LNCAP (cell line): Measurements from ENCODE around the gene PRKG1.
A peak's percentile ranks its signal among the peaks of the same experiment; 100 is the strongest.

Experiments used
- TF ChIP-seq, protein P1 (sequence below): fragments of 450-650 bp; IDR thresholded peaks from 2 replicates; pipeline ENCODE4 v1.5.1; 2017; ENCODE audit warnings: mild to moderate bottlenecking

Gene PRKG1

DNA sequence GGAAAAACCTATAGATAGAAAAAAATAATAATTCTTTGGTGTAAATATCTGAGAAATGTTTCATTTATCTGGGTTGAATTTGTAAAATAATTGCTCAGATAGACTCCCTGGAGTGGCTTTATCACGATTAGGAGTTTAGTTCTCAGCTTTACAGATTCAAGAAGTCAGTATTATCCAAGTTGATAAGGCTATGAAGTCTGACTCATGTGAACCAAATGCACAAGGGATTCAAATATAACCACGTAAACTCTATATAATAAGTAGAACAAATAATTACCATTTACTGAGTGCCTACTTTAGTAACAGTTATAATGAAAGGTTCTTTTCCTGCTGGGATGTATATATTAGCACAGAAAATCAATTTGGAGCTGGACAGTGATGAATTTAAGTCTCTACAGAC, 290.4 kb downstream of the PRKG1 start:
- TF ChIP-seq, protein P1, sequence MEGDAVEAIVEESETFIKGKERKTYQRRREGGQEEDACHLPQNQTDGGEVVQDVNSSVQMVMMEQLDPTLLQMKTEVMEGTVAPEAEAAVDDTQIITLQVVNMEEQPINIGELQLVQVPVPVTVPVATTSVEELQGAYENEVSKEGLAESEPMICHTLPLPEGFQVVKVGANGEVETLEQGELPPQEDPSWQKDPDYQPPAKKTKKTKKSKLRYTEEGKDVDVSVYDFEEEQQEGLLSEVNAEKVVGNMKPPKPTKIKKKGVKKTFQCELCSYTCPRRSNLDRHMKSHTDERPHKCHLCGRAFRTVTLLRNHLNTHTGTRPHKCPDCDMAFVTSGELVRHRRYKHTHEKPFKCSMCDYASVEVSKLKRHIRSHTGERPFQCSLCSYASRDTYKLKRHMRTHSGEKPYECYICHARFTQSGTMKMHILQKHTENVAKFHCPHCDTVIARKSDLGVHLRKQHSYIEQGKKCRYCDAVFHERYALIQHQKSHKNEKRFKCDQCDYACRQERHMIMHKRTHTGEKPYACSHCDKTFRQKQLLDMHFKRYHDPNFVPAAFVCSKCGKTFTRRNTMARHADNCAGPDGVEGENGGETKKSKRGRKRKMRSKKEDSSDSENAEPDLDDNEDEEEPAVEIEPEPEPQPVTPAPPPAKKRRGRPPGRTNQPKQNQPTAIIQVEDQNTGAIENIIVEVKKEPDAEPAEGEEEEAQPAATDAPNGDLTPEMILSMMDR, result no peak

- TF ChIP-seq, protein P1, result no peak
These were observed 291.8 kb downstream of the PRKG1 start for GRCh38 chr10:51366044-51366443.

DNA sequence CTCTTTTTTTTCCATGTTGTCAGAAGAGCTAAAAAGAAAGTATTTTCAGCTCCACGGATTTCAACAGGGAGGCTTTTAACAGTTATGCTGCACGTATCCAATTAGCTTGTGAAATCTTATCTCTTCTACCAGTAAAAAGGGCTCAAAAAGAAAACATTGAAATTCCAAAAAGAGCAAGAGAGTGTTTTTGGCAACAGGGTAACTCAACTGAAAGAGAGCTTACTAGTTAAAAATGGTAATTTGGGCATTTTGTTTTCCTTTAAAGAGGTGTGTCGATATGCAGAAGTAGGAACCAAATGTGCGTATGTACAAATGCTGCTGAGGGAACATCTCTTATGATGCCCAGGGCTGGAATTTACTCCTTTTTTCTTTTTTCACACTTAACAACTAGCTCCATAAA, 292.8 kb downstream of the PRKG1 start:
- TF ChIP-seq, protein P1, result no peak

DNA sequence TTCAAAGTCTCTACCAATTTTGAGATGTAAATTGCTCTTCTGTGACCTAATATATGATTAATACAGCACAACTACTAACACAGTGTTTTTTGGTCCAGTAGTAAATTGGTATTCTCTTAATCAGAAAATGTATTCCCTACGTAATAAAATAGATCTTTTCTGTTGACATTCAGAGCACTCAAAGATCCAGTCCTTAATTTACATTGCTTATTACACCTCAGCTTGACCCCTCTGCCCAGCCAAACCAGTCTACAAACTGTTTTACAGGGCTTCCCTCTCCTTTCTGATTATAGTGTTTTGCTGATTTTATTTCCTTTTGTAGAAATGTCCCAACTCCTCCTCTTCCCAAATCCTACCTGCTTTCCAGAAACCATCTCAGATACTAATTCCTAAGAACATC, 293.4 kb downstream of the PRKG1 start:
- TF ChIP-seq, protein P1, result no peak

DNA sequence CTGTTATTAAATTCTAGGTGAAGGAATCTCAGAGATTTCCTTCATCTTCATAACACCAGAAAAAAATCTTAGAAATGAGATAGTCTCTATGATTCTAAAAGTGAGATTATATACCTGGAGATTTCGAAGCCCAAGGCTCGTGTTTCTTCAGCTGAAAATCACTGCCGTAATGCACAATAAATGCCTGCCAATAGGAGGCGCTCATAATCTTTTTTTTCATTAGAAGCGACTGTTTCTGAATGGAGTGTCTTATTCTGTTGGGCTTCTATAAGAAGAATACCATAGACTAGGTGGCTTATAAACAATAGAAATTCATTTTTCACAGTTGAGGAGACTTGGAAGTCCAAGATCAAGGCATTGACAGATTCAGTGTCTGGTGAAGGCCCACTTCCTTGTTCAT, 294.7 kb downstream of the PRKG1 start:
- TF ChIP-seq, protein P1, result peak; percentile 48

DNA sequence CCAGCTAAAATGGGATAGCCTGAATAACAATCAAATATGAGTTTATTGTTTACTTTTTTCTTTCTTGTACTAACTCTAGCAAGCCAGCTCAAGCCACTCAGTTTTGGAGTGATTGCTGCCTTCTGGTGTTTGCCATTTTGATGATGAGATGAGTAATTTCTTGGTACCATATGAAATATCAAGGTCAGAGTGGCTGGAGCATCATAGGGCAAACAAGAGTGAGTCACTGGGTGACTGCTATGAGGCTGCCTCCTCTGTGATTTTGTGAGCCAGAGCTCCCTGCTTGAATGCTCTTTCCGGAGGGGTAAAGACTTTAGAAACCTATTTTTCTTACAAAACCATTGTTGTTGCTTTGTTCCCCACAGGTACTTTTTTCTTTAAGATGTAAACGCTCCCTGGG, 295.6 kb downstream of the PRKG1 start:
- TF ChIP-seq, protein P1, result no peak

DNA sequence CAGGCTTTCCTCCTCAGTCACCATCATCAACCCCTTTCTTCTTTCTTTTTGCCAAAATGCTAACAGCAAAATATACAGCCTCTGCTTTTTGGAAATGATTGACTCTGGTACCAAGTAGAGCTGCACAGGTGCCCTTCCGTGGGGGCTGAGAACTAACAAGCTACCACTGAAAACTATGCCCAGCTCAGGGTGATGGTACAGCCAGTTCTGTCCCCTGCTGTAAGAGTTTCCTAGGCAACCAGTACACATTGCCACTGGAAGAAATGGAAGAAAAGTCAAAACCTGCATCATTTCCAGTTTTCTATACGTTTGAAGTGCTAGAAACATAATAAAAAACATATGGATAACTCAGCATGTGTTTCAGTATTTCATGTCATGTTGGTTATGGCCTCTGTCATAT, 297.5 kb downstream of the PRKG1 start:
- TF ChIP-seq, protein P1, result no peak

DNA sequence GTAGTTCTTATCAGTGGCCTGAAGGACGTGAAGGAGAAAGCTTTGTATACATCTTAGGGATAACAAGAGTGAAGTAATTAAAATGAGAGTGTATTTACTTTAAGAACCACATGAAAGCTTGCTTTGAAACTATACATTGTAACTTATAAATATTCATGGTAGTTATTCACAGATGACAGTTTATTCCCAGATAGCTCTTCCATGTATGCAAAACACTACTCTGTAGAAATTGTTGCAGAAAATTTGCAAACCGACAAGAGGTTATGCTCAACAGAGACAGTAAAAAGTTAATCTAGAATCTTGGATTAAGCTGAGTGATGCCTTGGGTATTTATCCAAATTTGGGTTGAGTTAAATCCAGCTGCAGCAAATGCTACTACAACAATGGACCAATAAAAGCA, 301.5 kb downstream of the PRKG1 start:
- TF ChIP-seq, protein P1, result no peak
